ENCODE results near the gene PPP1R14D.

PPP1R14D gene

DNA sequence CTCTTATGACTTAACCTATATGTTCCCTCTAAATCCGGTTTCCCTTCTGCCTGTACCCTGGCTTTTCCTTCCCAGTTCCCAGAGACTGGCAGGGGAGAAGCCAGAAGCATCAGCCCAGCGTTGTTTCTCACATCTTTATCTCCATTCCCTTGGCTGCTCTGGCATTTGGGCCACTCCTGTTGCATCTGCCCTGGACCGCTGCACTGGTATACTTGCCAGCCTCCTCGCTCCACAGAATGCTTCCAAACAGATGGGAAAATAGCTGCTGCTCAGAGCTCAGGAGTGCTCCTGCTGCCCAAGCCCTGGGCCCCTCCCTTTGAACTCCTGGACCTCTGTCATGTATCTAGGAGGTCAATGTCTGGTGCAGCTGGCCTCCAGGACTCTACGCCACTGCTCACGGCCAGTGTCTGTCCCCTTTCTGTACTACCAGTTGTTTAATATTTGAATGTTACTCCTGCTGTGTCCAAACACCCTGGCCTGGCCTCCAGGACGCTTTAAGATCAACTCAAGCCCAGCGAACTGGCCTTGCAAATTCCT is 22.1 kb upstream of the PPP1R14D start:
- DNase-seq = no peak

- DNase-seq = peak; percentile 13
Observed at GRCh38 chr15:40847223-40847961, 18.9 kb upstream of the PPP1R14D start.

DNA sequence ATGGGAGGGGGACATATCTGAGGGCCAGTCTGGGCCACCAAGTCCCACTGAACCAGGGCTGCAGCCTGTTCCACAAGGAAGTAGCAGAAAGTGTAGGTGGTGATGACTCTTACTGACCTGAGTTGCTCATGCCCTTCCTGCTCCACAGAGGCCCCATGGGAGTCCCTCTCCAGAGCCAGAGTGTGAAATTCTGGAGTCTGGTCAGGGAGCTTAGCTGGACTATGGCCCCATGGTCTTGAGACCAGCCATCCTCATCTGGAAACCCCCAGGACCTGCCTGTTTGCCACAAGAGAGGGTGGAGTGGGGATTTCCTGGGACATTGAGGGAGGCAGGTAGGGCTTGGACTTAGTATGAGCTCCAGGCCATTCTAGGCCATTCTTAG is 18.3 kb upstream of the PPP1R14D start:
- DNase-seq = no peak

- DNase-seq = no peak
Observed at GRCh38 chr15:40845511-40846284, 17.2 kb upstream of the PPP1R14D start.

GRCh38 chr15:40845036-40845435 is 16.5 kb upstream of the PPP1R14D start:
- DNase-seq = no peak

- DNase-seq = peak; percentile 14
Observed at GRCh38 chr15:40844696-40845030, 16.2 kb upstream of the PPP1R14D start.

- DNase-seq = peak; percentile 43
Observed at GRCh38 chr15:40843885-40844695, 15.6 kb upstream of the PPP1R14D start, which contains the start of gene SPINT1. TSS of gene SPINT1 (plus strand) at chr15:40844048. CDS start at chr15:40844555, 507 bp downstream.

DNA sequence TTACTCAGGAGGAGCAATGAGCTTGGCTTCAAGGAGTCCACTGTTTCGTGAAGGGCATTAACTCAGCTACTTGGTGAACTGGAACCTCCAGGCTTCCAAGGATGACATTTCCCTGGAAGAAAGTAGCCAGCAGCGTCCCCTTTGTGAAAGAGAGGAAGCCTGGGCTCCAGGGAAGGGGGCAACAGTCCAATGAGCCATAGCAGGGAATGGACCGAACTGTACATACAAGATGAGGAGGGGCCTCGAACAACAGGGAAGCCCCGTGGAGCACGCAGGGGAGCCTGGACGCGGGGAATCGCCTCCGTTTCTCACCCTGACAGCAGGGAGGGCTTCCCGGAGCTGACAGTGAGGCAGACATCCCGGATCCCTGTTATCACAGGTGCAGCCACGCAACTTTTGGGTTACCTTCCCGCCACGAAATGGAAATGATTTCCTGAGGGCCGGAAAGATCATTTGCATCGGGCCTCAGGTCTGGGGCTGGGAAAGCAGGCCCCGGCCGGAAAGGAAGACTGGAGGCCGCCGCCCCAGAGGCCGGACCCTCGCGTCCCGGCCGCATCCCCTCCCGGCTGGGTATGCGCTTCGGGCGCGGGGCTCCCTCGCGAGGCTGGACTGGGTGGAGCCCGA is 14.9 kb upstream of the PPP1R14D start:
- DNase-seq = no peak

DNA sequence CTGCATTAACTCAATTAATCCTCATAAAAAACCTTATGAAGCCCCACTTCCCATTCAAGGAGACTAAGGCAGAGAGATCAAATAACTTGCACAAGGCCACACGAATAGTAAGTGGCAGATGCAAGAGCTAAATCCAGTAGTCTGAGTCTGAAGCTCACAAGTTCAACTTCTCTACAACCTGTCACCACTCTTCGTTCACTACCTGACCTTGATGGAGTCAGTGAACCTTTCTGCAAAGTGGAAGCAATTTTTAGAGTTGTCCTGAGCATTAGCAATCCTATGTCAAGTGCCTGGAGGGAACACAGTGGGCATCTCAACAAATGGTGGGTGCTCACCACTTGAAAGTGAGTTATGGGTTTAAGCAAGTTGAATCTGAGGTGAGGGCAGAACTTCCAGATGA is 13.2 kb upstream of the PPP1R14D start:
- no peak for DNase-seq

DNA sequence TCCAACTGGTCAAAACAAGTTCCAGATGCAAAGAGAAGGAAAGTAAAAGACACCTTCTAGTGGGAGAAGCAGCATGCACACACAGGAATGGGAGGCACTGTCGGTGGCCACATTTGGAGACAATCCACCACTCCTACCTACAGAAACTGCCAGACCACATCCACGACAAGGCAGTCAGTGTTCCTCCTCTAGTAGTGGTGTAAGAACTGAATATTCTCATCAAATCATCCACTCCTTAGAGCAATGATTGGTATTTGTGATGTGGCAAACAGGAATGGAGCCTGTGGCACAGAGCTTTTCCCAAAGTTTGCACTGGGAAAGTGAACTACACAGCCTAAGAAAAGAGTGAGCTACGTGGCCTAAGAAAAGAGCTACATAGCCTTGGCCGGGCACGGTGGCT is 10.2 kb upstream of the PPP1R14D start:
- DNase-seq = no peak

DNA sequence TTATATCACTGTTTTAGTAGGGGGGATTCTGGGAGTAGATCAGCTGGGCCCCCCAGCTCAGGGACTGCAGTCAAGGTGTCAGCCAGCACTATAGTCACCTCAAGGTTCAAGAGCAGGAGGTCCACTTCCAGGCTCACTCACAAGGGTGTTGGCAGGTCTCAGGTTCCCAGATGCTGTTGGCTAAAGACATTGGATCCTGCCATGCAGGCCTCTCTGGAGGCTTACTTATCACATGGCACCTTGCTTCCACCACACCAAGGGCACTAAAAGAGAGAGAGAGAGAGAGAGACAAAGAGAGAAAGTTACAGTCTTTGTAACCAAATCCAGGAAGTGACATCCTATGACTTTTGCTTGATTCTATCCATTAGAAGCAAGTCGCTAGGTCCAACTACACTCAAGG is 7.5 kb upstream of the PPP1R14D start:
- DNase-seq = no peak

- no peak for DNase-seq
Observed at GRCh38 chr15:40832903-40833302, 4.4 kb upstream of the PPP1R14D start.

- no peak for DNase-seq
Observed at GRCh38 chr15:40831861-40832260, 3.4 kb upstream of the PPP1R14D start.

- DNase-seq = no peak
Observed at GRCh38 chr15:40830884-40831283, 2.4 kb upstream of the PPP1R14D start.

DNA sequence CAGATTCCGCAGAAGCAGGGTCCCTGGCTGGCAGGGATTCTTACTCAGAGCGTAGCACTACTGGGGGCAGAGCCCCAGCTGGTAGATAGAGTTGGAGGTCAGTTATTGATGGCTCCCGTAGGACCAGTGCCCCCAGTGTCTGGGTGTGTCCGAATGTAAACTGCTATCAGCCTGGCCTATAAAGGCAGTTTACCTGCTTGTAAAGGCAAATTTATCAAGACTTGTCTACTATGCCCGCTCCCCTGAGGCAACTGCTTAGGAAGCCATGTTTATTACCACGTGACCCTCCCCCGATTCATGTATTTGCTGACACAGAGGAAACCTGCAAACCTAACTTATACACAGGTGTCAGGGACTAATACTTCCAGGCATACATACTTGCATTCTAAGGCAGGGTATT is 607 bp upstream of the PPP1R14D start:
- DNase-seq = no peak

- no peak for DNase-seq
Observed at GRCh38 chr15:40826423-40827075, 2.0 kb downstream of the PPP1R14D start.

GRCh38 chr15:40825661-40826422 is 2.7 kb downstream of the PPP1R14D start:
- DNase-seq = no peak

DNA sequence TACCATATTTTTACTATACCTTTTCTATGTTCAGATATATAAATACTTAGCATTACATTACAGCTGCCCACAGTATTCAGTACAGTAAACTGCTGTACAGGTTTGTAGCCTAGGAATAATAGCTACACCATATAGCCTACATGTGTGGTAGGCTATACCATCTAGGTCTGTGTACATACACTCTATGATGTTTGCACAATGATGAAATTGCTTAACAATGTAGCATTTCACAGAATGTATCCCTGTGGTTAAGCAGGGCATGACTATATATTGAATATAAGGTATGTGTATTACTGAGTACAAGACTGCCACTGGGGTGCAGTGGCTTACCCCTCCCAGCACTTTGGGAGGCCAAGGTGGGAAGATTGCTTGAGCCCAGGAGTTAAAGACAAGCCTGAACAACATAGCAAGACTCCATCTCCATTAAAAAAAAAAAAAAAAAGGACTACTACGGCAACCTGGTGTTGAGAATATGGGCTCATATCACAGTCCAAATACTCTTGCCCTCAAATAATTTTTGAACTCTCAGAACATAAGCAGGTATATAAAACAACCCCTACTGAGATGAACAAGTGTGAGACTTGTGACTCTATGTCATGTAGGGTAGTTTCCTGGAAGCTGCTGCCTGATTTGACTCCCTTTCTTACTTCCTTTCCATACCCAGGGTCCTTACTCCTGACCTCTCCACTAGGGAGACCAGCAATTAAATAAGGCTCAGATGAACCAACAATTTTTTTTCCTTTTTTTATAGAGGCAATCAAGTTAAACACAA is 4.8 kb downstream of the PPP1R14D start:
- DNase-seq = no peak

- no peak for DNase-seq
Observed at GRCh38 chr15:40821195-40821594, 7.3 kb downstream of the PPP1R14D start.

GRCh38 chr15:40819048-40819447 is 9.5 kb downstream of the PPP1R14D start:
- no peak for DNase-seq

Data from CD4-positive, alpha-beta T cell treated with Interleukin-4 for 4 hours (primary cell).